GM12878 (cell line): ENCODE data around the gene AP1M2. TPM values are rescaled to one million over a fixed set of nuclear protein-coding genes. Genes with fewer than 3 reads are reported as not detected.

ENCODE experiments used
- ATAC-seq: fragments of 200-7000 bp; cut with Tn5 transposase; 3 replicates; pipeline ENCODE4 v1.9.1; 2020; ENCODE audit warnings: mild to moderate bottlenecking, moderate library complexity
- BruUV-seq: library from RNA; stranded (reverse); fragments of 400-500 nt; replicated peaks from 2 replicates; lab custom pipeline; 2021; lab: Mats Ljungman, UMichigan
- CTCF ChIA-PET: fragments of 300-600 bp; sonication (Branson Sonifier 250); formaldehyde crosslinking; extraction: SDS; loops from one replicate; lab custom pipeline; 2021; ENCODE audit warnings: inconsistent platforms; lab: Yijun Ruan, JAX
- POLR2A ChIA-PET: fragments of 350-600 bp; formaldehyde crosslinking; extraction: SDS; loops from one replicate; lab custom pipeline; 2021; ENCODE audit warnings: inconsistent platforms; lab: Charles Lee
- RAD21 ChIA-PET: fragments of 300-600 bp; sonication (Branson Sonifier 250); formaldehyde crosslinking; loops from one replicate; lab custom pipeline; 2023; ENCODE audit warnings: antibody characterized with exemption; ENCODE audit not compliant: unreplicated experiment; lab: Charles Lee
- SMC1A ChIA-PET: fragments of 300-600 bp; sonication (Branson Sonifier 250); formaldehyde crosslinking; loops from one replicate; lab custom pipeline; 2023; ENCODE audit not compliant: unreplicated experiment, uncharacterized antibody; lab: Charles Lee
- DNase-seq: peaks from one replicate; pipeline ENCODE4 v3.0.0-alpha.2; 2011; ENCODE audit warnings: low read depth, low spot score
- FAIRE-seq: peaks from 3 replicates; lab custom pipeline; 2011; peaks lifted over from hg19 to GRCh38; lab: Jason Lieb, UNC
- H2AFZ ChIP-seq: 2 replicates; pipeline ENCODE4 v1.6.0; 2011; ENCODE audit warnings: low read depth, low read length, control low read depth; ENCODE audit not compliant: control insufficient read depth
- H3K27ac ChIP-seq: 2 replicates; pipeline ENCODE4 v1.5.1; 2011; ENCODE audit warnings: control low read depth; ENCODE audit not compliant: control insufficient read depth, insufficient read depth
- H3K27me3 ChIP-seq, 2 experiments: replicated peaks in 1 of 2; 2 replicates each; pipeline versions ENCODE4 v1.6.0 to v1.6.1; 2011; ENCODE audit warnings: low read length in 1 of 2; ENCODE audit not compliant: control insufficient read depth in 2 of 2, insufficient read depth in 2 of 2
- H3K36me3 ChIP-seq, 2 experiments: 2 replicates each; pipeline ENCODE4 v1.5.1; 2011; ENCODE audit warnings: low read length in 1 of 2; ENCODE audit not compliant: control insufficient read depth in 2 of 2, insufficient read depth in 2 of 2
- H3K4me1 ChIP-seq: 2 replicates; pipeline ENCODE4 v1.6.1; 2011; ENCODE audit warnings: mild to moderate bottlenecking, low read length, moderate library complexity, mixed read lengths; ENCODE audit not compliant: control insufficient read depth, insufficient read depth
- H3K4me2 ChIP-seq: 2 replicates; pipeline ENCODE4 v1.6.0; 2011; ENCODE audit warnings: control low read depth; ENCODE audit not compliant: control insufficient read depth, insufficient read depth
- H3K4me3 ChIP-seq: fragments of 200-600 bp; sonication (generic); 2 replicates; pipeline ENCODE4 v1.5.1; 2016
- H3K79me2 ChIP-seq: 2 replicates; pipeline ENCODE4 v1.6.0; 2011; ENCODE audit warnings: low read length; ENCODE audit not compliant: control insufficient read depth, insufficient read depth
- H3K9ac ChIP-seq: 2 replicates; pipeline ENCODE4 v1.8.0; 2011; ENCODE audit warnings: low read length, control low read depth, mixed read lengths; ENCODE audit not compliant: control insufficient read depth, insufficient read depth
- H3K9me3 ChIP-seq: replicated peaks from 3 replicates; pipeline ENCODE4 v1.5.1; 2011; ENCODE audit warnings: mild to moderate bottlenecking, low read length; ENCODE audit not compliant: control insufficient read depth, insufficient read depth
- H4K20me1 ChIP-seq: 2 replicates; pipeline ENCODE4 v1.6.0; 2011; ENCODE audit not compliant: control insufficient read depth, insufficient read depth
- CTCF ChIP-seq, 3 experiments: IDR thresholded peaks in 2 of 3; conservative IDR thresholded peaks in 1 of 3; 2 replicates each; pipeline ENCODE4 v1.5.1; 2011; ENCODE audit warnings: low read depth in 3 of 3, low read length in 3 of 3, mild to moderate bottlenecking in 3 of 3, control low read depth in 2 of 3, moderate library complexity in 2 of 3, inconsistent platforms in 1 of 3, mixed read lengths in 1 of 3; ENCODE audit not compliant: control insufficient read depth in 2 of 3, insufficient read depth in 1 of 3; ENCODE audit errors: extremely low read depth in 1 of 3
- EP300 ChIP-seq, 2 experiments: fragments of 150-350 bp in 1 of 2; IDR thresholded peaks; 2 replicates each; pipeline ENCODE4 v1.6.1; 2011 to 2012; ENCODE audit warnings: low read depth in 2 of 2, low read length in 2 of 2, borderline replicate concordance in 1 of 2, improper control_type of control experiment in 1 of 2, inconsistent platforms in 1 of 2; ENCODE audit not compliant: control insufficient read depth in 1 of 2
- ZBTB11 ChIP-seq: fragments of 450-650 bp; formaldehyde crosslinking; IDR thresholded peaks from 2 replicates; pipeline ENCODE4 v1.5.0; 2022; ENCODE audit warnings: mild to moderate bottlenecking, missing genetic modification characterization
- ZNF592 ChIP-seq: fragments of 450-650 bp; IDR thresholded peaks from 2 replicates; pipeline ENCODE4 v1.6.1; 2017; ENCODE audit warnings: mild to moderate bottlenecking, moderate library complexity
- ZNF687 ChIP-seq: fragments of 450-650 bp; IDR thresholded peaks from 2 replicates; pipeline ENCODE4 v1.6.1; 2017; ENCODE audit warnings: mild to moderate bottlenecking, moderate library complexity
- WGBS: methylation state at CpG from one replicate; pipeline ENCODE4 v1.1.6; 2016; ENCODE audit warnings: low lambda C conversion rate; ENCODE audit not compliant: insufficient replicate concordance, insufficient coverage; ENCODE audit errors: missing lambda C conversion rate; 5-methylcytosine and 5-hydroxymethylcytosine counted together
- in situ Hi-C: fragments of 300-500 bp; cut with MboI; formaldehyde crosslinking; loops from 9 replicates; pipeline ENCODE4 v1.14.3; 2018; ENCODE audit warnings: mixed read lengths
- intact Hi-C: fragments of 100-400 bp; cut with micrococcal nuclease; formaldehyde crosslinking; loops from one replicate; pipeline ENCODE4 v1.14.2; 2022; ENCODE audit not compliant: unreplicated experiment
- polyA plus RNA-seq, 11 experiments: library from polyadenylated mRNA; depleted of rRNA in 4 of 11; unstranded in 6 of 11; stranded (reverse) in 5 of 11; fragments of >200 nt; fragmentation: Nextera tagmentation in 4 of 11; fragmentation: Illumina TruSeq in 1 of 11; extraction: Ambion mirVana in 4 of 11; extraction: Trizol in 1 of 11; gene quantifications; 1 replicate in 1 of 11; 2 replicates in 10 of 11; pipeline versions ENCODE4 v1.2.1 to v1.2.3, GENCODE V29; 2011 to 2016; ENCODE audit warnings: inconsistent platforms in 2 of 11, missing spikeins in 2 of 11, low read depth in 1 of 11
- total RNA-seq, 4 experiments: library from RNA; depleted of rRNA in 3 of 4; stranded (reverse); fragments of >200 nt in 3 of 4; fragmentation: Illumina TruSeq in 1 of 4; extraction: Trizol in 1 of 4; gene quantifications; 2 replicates each; pipeline versions ENCODE4 v1.2.1 to v1.2.3, GENCODE V29; 2013 to 2021

AP1M2 gene
- total and polyA plus RNA-seq, 10 of the 15 experiments (the other 5 are each of a cell fraction or from before 2014, with no cell fraction given): 0.72 TPM; not detected in 9

- TF ChIP-seq ZNF592: no peak
Measured at GRCh38 chr19:10611907-10612306, 24.8 kb upstream of the AP1M2 start (continued).

GRCh38 chr19:10604460-10604980 lies 17.4 kb upstream of the AP1M2 start:
- in situ Hi-C loops (no loop called here), intact Hi-C loops (loop anchor here (5.0 kb wide), 1 partner anchor 38 kb away; no protein-coding TSS in a partner anchor)
- Histone ChIP-seq H3K4me3 (peak overlapping the region; percentile 98), H3K4me1 (peaks cover 20% of the 10 kb centered on the region), H3K79me2 (peaks cover 38% of the 10 kb centered on the region), H3K9ac (peak overlapping the region; percentile 96), H2AFZ (peak overlapping the region; percentile 57), H3K36me3 (no peaks in the 10 kb centered on the region), H3K27me3 (no peaks in the 10 kb centered on the region), H3K27ac (peak overlapping the region; percentile 98), H4K20me1 (no peaks in the 10 kb centered on the region), H3K4me2 (peak overlapping the region; percentile 92), H3K9me3 (no peaks in the 10 kb centered on the region)
- POLR2A ChIA-PET: interaction anchor here (0.7 to 5.5 kb wide), 17 partner anchors 9 to 366 kb away, joined by 3 to 43 read pairs (median 4); partner anchors contain the start of gene KRI1
- no TSS peak for BruUV-seq
- SMC1A ChIA-PET: interaction anchor here (0.8 to 3.8 kb wide), 13 partner anchors 9 to 166 kb away, joined by 3 to 34 read pairs (median 5); no protein-coding TSS in a partner anchor
- DNase-seq (peak; percentile 52), FAIRE-seq (peak; percentile 44), ATAC-seq (peak; percentile 63)
- CTCF ChIA-PET: interaction anchor here (0.5 to 4.7 kb wide), 11 partner anchors 10 to 346 kb away, joined by 3 to 57 read pairs (median 3); no protein-coding TSS in a partner anchor
- RAD21 ChIA-PET: interaction anchor here (1.0 to 4.8 kb wide), 12 partner anchors 10 to 201 kb away, joined by 3 to 50 read pairs (median 6); partner anchors contain the start of gene QTRT1
- 0% methylated on average over 9 of the region's 9 CpGs for WGBS
- TF ChIP-seq EP300 (IDR thresholded peaks at IDR 0.05; ENCODE audit: borderline replicate concordance in 1 of 2, control insufficient read depth in 1 of 2, low read depth in 2 of 2, low read length in 2 of 2): no peak
- TF ChIP-seq CTCF (IDR thresholded peaks at IDR 0.05 in 2 of 3, conservative IDR thresholded peaks at IDR 0.05 in 1 of 3; ENCODE audit: control insufficient read depth in 2 of 3, extremely low read depth in 1 of 3, insufficient read depth in 1 of 3, low read depth in 3 of 3, low read length in 3 of 3): no peak
- no peak for TF ChIP-seq ZBTB11
- TF ChIP-seq ZNF687: peak; percentile 67
